Chondrocyte (in vitro differentiated cells): ENCODE data around the gene MMP15. TPM values are rescaled to one million over a fixed set of nuclear protein-coding genes. Genes with fewer than 3 reads are reported as not detected.
"Not testable (repeated sequence)": the region's sequence is repeated elsewhere in the genome, so short reads cannot be mapped to it uniquely, and the experiment has no call there.

Experiments
- DNase-seq: peaks from one replicate; pipeline ENCODE4 v3.0.0; 2021; ENCODE audit warnings: mixed read lengths, low spot score
- H3K27ac Mint-ChIP-seq: one replicate; pipeline ENCODE4 v1.8.0; 2021; ENCODE audit warnings: mild to moderate bottlenecking, moderate library complexity, mixed read lengths; ENCODE audit not compliant: unreplicated experiment
- H3K27me3 Mint-ChIP-seq: 2 replicates; pipeline ENCODE4 v1.8.0; 2021; ENCODE audit warnings: low read depth, mixed read lengths
- H3K36me3 Mint-ChIP-seq: 2 replicates; pipeline ENCODE4 v1.8.0; 2021; ENCODE audit warnings: low read depth, mixed read lengths
- H3K4me1 Mint-ChIP-seq: 2 replicates; pipeline ENCODE4 v1.8.0; 2021; ENCODE audit warnings: low read depth, mild to moderate bottlenecking, mixed read lengths
- H3K4me3 Mint-ChIP-seq: one replicate; pipeline ENCODE4 v1.8.0; 2021; ENCODE audit warnings: mild to moderate bottlenecking, moderate library complexity, mixed read lengths; ENCODE audit not compliant: unreplicated experiment
- H3K9me3 Mint-ChIP-seq: 2 replicates; pipeline ENCODE4 v1.8.0; 2021; ENCODE audit warnings: low read depth, mixed read lengths
- CTCF ChIP-seq: fragments of 200-600 bp; sonication (generic); IDR thresholded peaks from 2 replicates; pipeline ENCODE4 v1.5.0; 2021; ENCODE audit warnings: antibody characterized with exemption, mild to moderate bottlenecking, moderate library complexity
- total RNA-seq: library from RNA; stranded (reverse); gene quantifications from 3 replicates; pipeline ENCODE4 v1.2.1, GENCODE V29; 2021

The MMP15 gene
- total RNA-seq, 1 donor from 2014 or later: 12.0 TPM

GRCh38 chr16:58085171-58085570 lies 59.6 kb downstream of the MMP15 start:
- Mint-ChIP-seq H3K9me3 (no peaks in the 10 kb centered on the region), H3K4me1 (no peaks in the 10 kb centered on the region), H3K27me3 (peaks cover 2% of the 10 kb centered on the region), H3K36me3 (no peaks in the 10 kb centered on the region), H3K27ac (no peak overlapping the region), H3K4me3 (no peak overlapping the region)
- DNase-seq: peak; percentile 44
- no peak for TF ChIP-seq CTCF

GRCh38 chr16:58085584-58086251 lies 60.2 kb downstream of the MMP15 start:
- TF ChIP-seq CTCF: no peak
- Mint-ChIP-seq H3K27me3 (peaks cover 2% of the 10 kb centered on the region), H3K4me3 (no peak overlapping the region), H3K36me3 (no peaks in the 10 kb centered on the region), H3K27ac (no peak overlapping the region), H3K9me3 (no peaks in the 10 kb centered on the region), H3K4me1 (no peaks in the 10 kb centered on the region)
- peak; percentile 89 for DNase-seq

GRCh38 chr16:58086381-58087208 lies 61.0 kb downstream of the MMP15 start:
- peak; percentile 64 for DNase-seq
- H3K4me1 Mint-ChIP-seq: no peaks in the 10 kb centered on the region

GRCh38 chr16:58087209-58087913 lies 61.8 kb downstream of the MMP15 start:
- no peak overlapping the region for H3K27ac Mint-ChIP-seq
- no peaks in the 10 kb centered on the region for H3K4me1 Mint-ChIP-seq
- H3K9me3 Mint-ChIP-seq: no peaks in the 10 kb centered on the region
- peaks cover 7% of the 10 kb centered on the region for H3K27me3 Mint-ChIP-seq
- no peak overlapping the region for H3K4me3 Mint-ChIP-seq
- no peaks in the 10 kb centered on the region for H3K36me3 Mint-ChIP-seq
- peak; percentile 8 for DNase-seq
- no peak for TF ChIP-seq CTCF

More at GRCh38 chr16:58086381-58087208, 61.0 kb downstream of the MMP15 start:
- Mint-ChIP-seq H3K36me3 (no peaks in the 10 kb centered on the region), H3K9me3 (no peaks in the 10 kb centered on the region), H3K27ac (no peak overlapping the region), H3K27me3 (peaks cover 2% of the 10 kb centered on the region), H3K4me3 (no peak overlapping the region)
- TF ChIP-seq CTCF: no peak

GRCh38 chr16:58088091-58088490 lies 62.5 kb downstream of the MMP15 start:
- H3K4me1 Mint-ChIP-seq: no peaks in the 10 kb centered on the region
- no peaks in the 10 kb centered on the region for H3K9me3 Mint-ChIP-seq
- no peak overlapping the region for H3K4me3 Mint-ChIP-seq
- H3K36me3 Mint-ChIP-seq: no peaks in the 10 kb centered on the region
- DNase-seq: peak; percentile 68
- H3K27me3 Mint-ChIP-seq: peaks cover 12% of the 10 kb centered on the region
- H3K27ac Mint-ChIP-seq: no peak overlapping the region
- no peak for TF ChIP-seq CTCF

GRCh38 chr16:58090396-58090795 lies 64.8 kb downstream of the MMP15 start:
- not testable (repeated sequence) for H3K27ac Mint-ChIP-seq, H3K9me3 Mint-ChIP-seq, H3K36me3 Mint-ChIP-seq, H3K4me1 Mint-ChIP-seq, H3K4me3 Mint-ChIP-seq
- DNase-seq: peak; percentile 19
- peaks cover 16% of the 10 kb centered on the region for H3K27me3 Mint-ChIP-seq
